KOPT-K1 (cell line): Measurements from ENCODE around the gene PHF5A.

Experiments used
- H3K27ac ChIP-seq: fragments of 200-600 bp; sonication (generic); 2 replicates; pipeline ENCODE4 v1.5.1; 2016; ENCODE audit warnings: antibody characterized with exemption, mild to moderate bottlenecking, low read depth, low read length; ENCODE audit not compliant: poor library complexity, severe bottlenecking
- H3K36me3 ChIP-seq: fragments of 200-600 bp; sonication (generic); 2 replicates; pipeline ENCODE4 v1.5.1; 2017; ENCODE audit warnings: antibody characterized with exemption, mild to moderate bottlenecking, low read length, moderate library complexity; ENCODE audit not compliant: insufficient read depth
- H3K9me3 ChIP-seq: fragments of 200-600 bp; sonication (generic); 2 replicates; pipeline ENCODE4 v1.5.1; 2017; ENCODE audit warnings: antibody characterized with exemption, low read length, mild to moderate bottlenecking; ENCODE audit not compliant: insufficient read depth, poor library complexity, severe bottlenecking

PHF5A gene

GRCh38 chr22:41499624-41500280 lies 31.3 kb upstream of the PHF5A start:
- H3K9me3 ChIP-seq: no peaks in the 10 kb centered on the region
- H3K36me3 ChIP-seq: peaks cover 54% of the 10 kb centered on the region
- no peak overlapping the region for H3K27ac ChIP-seq

- Histone ChIP-seq H3K27ac (no peak overlapping the region), H3K9me3 (no peaks in the 10 kb centered on the region), H3K36me3 (peaks cover 44% of the 10 kb centered on the region)
Observed at GRCh38 chr22:41498303-41498835, 29.9 kb upstream of the PHF5A start.

- Histone ChIP-seq H3K36me3 (peaks cover 16% of the 10 kb centered on the region; the same call in 1 of the 2 replicates), H3K9me3 (no peaks in the 10 kb centered on the region), H3K27ac (no peak overlapping the region)
Observed at GRCh38 chr22:41491374-41492100, 23.0 kb upstream of the PHF5A start.

- Histone ChIP-seq H3K27ac (no peak overlapping the region), H3K36me3 (peaks cover 15% of the 10 kb centered on the region; the same call in 1 of the 2 replicates), H3K9me3 (no peaks in the 10 kb centered on the region)
Observed at GRCh38 chr22:41488596-41489385, 20.3 kb upstream of the PHF5A start.

GRCh38 chr22:41488076-41488475 lies 19.6 kb upstream of the PHF5A start:
- peaks cover 12% of the 10 kb centered on the region; the same call in 1 of the 2 replicates for H3K36me3 ChIP-seq
- no peaks in the 10 kb centered on the region for H3K9me3 ChIP-seq
- H3K27ac ChIP-seq: no peak overlapping the region

GRCh38 chr22:41487037-41487935 lies 18.8 kb upstream of the PHF5A start:
- Histone ChIP-seq H3K36me3 (peaks cover 12% of the 10 kb centered on the region; the same call in 1 of the 2 replicates), H3K27ac (no peak overlapping the region), H3K9me3 (no peaks in the 10 kb centered on the region)

DNA sequence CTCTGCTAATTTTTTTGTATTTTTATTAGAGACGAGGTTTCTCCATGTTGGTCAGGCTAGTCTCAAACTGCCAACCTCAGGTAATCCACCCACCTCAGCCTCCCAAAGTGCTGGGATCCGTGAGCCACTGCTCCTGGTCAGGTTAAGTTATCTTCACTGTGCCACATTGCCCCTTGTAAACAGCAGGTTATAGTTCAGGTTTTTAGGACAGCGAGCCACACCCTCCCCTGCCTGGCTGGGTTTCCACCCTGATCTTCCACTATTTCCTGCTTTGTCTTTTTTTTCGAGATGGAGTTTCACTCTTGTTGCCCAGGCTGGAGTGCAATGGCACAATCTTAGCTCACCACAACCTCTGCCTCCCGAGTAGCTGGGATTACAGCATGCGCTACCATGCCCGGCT lies 16.5 kb upstream of the PHF5A start:
- H3K27ac ChIP-seq: no peak overlapping the region
- peaks cover 12% of the 10 kb centered on the region; the same call in 1 of the 2 replicates for H3K36me3 ChIP-seq
- H3K9me3 ChIP-seq: no peaks in the 10 kb centered on the region

DNA sequence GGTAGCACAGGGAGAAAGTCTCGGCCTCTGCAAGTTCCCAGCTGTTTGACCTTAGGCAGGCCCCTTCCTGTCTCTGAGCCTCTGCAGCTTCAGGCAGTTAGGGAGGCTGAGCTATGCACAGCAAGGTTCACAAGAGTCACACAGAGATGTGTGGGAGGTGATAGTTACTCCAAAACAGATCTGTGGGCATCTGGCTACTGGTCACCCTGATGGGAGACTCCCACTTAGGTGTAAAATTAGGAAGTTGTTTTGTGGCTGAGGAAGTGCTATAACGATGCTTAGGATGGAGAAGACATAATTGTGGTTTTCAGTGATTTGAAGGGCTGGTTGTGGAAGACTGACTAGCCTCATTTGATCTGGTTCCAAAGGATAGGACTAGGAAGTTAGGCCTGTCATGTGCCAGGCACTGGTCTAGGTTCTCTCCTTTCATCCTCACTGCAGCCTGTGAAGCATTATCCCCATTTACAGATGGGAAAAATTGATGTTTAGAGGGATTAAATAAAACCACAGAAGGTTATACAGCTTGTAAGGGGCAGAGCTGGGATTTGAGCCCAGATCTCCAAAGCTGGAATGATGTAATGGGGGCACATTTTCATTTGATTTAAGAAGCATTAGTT lies 13.9 kb upstream of the PHF5A start:
- Histone ChIP-seq H3K27ac (no peak overlapping the region), H3K36me3 (peaks cover 12% of the 10 kb centered on the region; the same call in 1 of the 2 replicates), H3K9me3 (no peaks in the 10 kb centered on the region)

- Histone ChIP-seq H3K9me3 (no peaks in the 10 kb centered on the region), H3K36me3 (peaks cover 9% of the 10 kb centered on the region; the same call in 1 of the 2 replicates), H3K27ac (no peak overlapping the region)
Observed at GRCh38 chr22:41481925-41482318, 13.4 kb upstream of the PHF5A start.

DNA sequence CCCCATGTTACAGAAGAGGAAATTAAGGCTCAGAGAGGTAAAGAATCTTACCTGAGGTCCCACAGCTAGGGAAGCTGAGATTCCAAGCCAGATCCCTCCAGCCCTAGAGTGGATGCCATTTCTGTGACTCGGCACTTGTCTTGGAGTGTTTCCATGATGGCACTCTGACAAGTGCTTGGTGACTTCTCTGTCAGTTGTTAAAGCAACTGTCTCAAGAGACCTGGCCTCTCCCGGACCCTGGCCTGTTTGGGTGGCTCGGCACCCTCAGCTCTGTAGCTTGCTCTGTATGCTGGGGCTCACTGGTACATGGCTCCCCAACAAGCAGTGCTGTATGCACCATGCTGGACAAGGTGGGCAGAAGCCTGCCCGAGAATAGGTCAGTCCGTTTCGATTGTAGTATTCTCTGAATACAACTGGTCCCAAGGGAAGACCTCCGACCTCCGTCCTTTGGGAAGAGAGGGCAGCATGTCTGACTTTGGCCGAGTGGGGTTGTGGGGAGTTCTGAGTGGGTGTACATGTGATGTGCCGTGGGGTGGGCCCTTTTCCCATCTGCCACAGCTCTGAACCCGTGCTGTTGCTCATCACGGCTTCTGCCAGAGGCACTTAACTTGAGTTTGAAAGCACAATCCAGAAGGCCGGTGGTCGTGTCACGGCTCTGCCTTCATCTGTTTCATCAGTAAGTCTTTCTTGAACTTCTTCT lies 12.8 kb upstream of the PHF5A start:
- Histone ChIP-seq H3K27ac (no peak overlapping the region), H3K9me3 (no peaks in the 10 kb centered on the region), H3K36me3 (peaks cover 7% of the 10 kb centered on the region; the same call in 1 of the 2 replicates)

DNA sequence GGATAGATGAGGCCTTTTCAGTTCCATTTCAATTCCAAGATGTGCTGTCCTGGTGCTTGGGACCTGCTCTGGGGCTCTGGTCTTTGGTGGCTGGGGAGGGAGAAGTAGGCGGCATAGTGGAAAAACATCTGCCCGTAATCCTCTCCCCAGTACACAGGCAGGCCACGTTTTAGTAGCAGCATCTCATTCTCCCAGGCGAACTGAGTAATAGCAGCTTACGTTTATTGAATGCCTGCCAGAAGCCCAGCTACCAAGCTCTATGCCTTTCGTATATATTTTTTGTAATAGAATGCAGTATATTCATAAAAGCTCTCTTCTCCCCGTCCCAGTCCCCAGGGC lies 11.9 kb upstream of the PHF5A start:
- Histone ChIP-seq H3K9me3 (no peaks in the 10 kb centered on the region), H3K27ac (no peak overlapping the region), H3K36me3 (peaks cover 11% of the 10 kb centered on the region; the same call in 1 of the 2 replicates)

- peaks cover 14% of the 10 kb centered on the region; the same call in 1 of the 2 replicates for H3K36me3 ChIP-seq
- no peaks in the 10 kb centered on the region for H3K9me3 ChIP-seq
- no peak overlapping the region for H3K27ac ChIP-seq
Observed at GRCh38 chr22:41479671-41480396, 11.3 kb upstream of the PHF5A start.
